Measurements from ENCODE around the gene BLOC1S2.

- TF ChIP-seq CTCF (IDR thresholded peaks at IDR 0.05) (no peak), POLR2A (IDR thresholded peaks at IDR 0.05) (no peak)
Observed at GRCh38 chr10:100291356-100291755, 4.9 kb upstream of the BLOC1S2 start.
